Myocyte (in vitro differentiated cells): ENCODE data around the gene CASKIN1. TPM values are rescaled to one million over a fixed set of nuclear protein-coding genes. Genes with fewer than 3 reads are reported as not detected.

ENCODE experiments used
- DNase-seq: peaks from one replicate; pipeline ENCODE4 v3.0.0-alpha.2; 2012; ENCODE audit warnings: low read depth
- total RNA-seq: library from RNA; depleted of rRNA; stranded (reverse); fragments of >200 nt; gene quantifications from 2 replicates; pipeline ENCODE4 v1.2.3, GENCODE V29; 2014

CASKIN1 gene
- total RNA-seq, 1 donor from 2014 or later: 1.0 TPM

DNA sequence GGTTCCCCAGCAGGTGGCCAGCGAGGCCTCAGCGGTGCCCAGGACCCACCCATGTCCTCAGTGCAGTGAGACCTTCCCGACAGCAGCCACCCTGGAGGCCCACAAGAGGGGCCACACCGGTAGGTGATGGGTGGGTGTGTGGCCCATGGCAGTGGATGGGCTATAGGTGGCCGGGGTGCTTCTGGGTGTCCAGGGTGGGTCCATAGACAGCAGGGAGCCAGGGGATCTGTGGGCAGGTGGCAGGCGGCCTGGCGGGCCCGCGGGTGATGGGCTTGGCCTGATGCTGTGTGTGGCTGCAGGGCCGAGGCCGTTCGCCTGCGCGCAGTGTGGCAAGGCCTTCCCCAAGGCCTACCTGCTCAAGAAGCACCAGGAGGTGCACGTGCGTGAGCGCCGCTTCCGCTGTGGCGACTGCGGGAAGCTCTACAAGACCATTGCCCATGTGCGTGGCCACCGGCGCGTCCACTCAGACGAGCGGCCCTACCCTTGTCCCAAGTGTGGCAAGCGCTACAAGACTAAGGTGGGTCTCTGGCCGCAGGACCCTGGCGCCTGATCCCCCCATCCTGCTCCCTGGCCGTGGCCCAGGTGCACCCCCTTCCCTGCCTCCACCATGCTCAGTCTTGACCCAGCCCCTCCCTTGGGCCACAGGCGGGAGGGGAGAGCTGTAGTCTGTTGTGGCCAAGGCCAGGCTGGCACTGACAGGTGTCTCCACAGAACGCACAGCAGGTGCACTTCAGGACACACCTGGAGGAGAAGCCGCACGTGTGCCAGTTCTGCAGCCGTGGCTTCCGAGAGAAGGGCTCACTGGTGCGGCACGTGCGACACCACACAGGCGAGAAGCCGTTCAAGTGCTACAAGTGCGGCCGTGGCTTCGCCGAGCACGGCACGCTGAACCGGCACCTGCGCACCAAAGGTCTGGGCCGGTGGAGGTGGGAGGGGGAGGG lies 37.7 kb upstream of the CASKIN1 start:
- DNase-seq: no peak

DNA sequence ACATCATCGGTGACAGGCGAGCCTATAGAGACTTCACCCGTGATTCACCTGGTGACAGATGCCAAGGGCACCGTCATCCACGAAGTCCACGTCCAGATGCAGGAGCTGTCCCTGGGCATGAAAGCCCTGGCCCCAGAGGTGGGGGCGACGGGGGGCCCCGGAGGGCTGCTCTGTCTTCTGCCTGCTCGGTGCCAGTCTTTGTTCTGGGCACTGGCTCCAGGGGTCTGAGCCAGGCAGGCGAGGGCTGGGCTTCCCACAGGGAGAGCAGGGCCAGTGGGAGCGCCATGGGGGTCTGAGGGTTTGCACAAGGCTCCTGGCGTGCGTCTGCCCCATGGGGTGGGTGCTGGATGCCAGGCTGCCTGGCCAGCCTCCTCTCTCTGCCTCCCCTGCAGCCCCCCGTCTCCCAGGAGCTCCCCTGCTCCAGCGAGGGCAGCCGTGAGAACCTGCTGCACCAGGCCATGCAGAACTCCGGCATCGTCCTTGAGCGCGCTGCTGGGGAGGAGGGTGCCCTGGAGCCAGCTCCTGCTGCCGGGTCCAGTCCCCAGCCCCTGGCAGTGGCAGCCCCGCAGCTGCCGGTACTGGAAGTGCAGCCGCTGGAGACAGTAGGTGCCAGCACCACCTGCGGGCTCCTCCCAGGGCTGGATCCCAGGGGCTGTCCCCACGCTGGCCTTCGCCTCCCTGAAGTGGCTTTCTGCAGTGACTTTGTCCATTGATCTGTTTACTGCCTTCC lies 36.8 kb upstream of the CASKIN1 start:
- no peak for DNase-seq

DNA sequence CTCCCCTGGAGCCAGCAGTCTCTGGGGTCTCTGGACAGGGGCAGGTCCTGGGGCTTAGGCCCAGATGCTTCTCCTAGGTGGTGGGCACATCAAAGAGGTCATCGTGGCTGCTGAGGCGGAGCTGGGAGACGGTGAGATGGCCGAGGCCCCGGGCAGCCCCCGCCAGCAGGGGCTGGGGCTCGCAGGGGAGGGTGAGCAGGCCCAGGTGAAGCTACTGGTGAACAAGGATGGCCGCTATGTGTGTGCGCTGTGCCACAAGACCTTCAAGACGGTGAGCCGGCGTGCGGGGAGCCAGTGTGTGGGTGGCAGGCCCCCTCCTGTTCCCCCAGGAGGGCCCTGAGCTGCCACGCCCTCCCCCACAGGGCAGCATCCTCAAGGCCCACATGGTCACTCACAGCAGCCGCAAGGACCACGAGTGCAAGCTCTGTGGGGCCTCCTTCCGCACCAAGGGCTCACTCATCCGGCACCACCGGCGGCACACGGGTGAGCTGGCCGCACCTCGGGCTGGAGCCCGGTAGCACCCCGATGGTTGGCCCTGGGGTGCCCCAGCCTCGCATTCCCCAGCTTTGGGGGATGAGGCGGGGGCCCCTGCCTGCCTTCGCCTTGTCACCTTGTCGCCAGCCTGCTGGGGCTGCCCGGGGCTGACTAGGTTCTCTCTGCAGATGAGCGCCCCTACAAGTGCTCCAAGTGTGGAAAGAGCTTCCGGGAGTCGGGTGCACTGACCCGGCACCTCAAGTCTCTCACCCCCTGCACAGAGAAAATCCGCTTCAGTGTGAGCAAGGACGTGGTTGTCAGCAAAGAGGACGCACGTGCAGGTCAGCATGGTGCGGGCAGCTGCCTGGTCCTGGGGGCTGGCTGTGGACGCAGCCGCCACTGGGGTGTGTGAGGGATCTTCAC lies 35.9 kb upstream of the CASKIN1 start:
- DNase-seq: no peak

DNA sequence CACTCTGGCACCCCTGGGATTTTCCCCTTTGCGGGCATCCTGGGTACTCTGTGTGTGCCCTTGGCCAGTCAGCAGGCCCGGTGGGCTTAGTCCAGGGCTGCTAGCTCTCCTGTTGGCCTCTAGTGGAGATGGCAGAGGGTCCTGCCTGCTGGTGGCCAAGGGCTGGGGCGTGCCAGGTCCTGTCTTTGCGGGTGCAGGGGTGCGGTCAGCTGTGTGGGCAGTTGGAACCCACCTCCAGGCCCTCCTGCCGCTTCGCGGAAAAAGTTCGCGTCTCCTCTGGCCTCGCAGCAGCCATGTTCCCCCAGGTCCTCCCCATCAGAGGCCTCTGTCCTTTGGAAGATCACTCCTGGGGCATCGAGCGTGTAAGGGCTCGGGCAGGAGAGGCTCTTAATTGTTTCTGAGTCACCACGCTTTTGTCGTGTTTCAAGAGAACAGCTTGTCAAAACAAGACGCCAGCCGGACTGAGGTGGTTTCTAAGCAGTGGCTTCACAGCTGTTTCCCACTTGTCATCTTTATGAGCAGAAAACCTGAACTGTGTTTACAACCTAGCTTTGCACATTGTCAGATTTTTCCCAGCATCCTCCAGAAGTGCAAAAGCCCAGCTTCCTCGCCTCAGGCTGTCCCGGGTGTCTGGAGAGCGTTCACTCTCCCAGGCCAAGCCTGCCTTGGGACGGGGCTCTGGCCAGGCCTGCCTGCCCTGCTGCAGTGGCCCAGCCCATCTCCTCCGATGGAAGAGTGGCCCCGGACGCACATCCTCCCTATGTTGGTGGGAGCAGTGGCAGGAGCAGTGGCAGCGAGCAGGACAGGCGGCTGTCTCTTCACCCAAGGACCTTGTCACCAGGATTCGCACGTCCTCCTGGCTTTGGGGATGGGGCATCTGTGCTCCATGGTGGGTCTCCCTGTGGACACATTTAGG lies 34.9 kb upstream of the CASKIN1 start:
- DNase-seq: peak; percentile 94

DNA sequence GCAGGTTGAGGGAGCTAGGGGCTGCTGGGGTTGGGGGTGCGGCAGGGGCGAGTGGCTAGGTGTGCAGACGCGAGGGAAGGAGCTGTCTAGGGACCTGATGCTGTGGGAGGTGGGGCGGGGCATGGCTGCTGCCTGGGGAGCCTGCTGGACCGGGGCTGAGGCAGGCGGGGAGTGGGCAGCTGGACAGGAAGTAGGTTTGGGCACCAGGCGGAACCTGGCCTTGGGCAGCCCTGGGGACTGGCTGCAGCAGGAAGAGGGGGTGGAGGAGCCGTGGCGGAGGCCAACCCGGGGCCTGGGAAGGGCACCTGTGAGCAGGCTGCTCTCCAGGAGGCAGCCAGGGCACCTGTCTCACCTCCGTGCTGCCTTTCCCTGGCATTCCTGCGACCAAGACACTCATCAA lies 34.0 kb upstream of the CASKIN1 start:
- no peak for DNase-seq

DNA sequence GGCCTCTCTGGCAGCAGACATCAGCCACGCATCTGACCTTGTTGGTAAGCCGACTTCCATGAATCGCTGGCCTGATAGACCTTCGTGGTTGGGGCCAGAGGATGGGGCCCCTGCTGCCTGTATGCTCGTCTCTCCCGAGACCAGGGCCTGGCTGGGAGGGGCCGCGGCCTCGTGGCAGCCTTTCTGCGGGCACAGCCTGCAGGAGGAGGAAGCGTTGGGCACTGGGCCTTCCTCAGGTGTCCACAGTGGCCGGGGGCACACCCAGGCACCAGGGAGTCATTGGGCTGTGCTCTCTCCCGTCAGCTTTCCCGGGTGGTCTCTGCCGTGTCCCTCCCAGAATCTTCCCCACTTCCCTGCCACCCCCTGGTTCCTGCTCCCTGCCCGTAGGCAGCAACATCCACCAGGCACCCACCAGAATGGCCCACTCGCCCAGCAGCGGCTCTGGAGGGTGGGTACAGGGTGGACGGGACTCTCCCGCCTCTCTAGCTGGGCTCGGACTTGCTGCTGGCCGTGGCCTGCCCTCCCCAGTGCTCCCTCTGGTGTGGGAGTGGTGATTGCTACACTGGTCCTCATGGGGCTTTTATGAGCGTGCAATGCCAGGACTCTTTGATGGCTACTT lies 33.3 kb upstream of the CASKIN1 start:
- no peak for DNase-seq

DNA sequence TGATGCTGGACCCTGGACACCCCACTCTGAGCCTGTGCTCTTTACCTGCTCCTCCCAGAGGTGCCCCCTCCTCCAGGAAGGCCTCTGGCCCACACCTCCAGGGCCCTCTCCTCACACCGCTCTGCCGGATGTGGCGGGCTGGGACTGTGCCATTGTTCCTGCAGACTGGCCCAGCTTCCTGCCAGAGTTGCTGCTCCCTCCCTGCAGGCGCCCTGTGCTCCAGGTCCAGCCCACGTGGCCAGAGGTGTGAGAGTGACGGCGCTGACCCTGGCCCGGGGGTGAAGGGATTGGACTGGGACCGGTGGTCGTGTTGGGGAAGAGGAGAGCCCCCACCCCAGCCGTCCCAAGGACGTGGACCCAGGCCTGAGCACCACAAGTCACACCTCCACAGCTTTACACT lies 32.7 kb upstream of the CASKIN1 start:
- DNase-seq: no peak

DNA sequence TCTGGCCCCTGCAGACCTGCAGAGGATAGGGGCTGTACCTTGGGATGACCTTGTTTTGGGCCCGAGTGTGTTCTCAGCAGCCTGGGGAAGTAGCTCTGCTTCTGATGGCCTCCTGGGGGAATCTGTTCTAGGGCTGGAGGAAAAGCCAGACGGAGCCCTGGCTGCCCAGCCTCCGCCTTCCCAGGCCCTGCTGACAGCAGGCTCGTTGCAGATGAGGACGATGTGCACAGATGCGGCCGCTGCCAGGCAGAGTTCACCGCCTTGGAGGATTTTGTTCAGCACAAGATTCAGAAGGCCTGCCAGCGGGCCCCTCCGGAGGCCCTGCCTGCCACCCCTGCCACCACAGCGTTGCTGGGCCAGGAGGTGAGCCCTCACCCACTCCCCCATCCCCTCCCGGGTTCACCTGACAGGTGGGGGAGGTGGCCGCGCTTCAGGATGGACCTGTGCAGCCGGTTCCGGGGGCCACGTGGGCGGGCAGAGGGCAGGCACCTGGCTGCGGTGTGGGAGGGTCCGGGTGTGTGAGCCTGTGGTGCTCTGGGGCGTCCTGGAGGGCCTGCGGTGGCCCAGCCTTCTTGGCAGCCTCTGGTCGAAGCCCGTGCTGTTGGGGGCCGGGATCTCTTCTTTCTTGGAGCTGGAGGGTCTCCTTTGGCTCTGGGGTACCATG lies 31.9 kb upstream of the CASKIN1 start:
- no peak for DNase-seq

DNA sequence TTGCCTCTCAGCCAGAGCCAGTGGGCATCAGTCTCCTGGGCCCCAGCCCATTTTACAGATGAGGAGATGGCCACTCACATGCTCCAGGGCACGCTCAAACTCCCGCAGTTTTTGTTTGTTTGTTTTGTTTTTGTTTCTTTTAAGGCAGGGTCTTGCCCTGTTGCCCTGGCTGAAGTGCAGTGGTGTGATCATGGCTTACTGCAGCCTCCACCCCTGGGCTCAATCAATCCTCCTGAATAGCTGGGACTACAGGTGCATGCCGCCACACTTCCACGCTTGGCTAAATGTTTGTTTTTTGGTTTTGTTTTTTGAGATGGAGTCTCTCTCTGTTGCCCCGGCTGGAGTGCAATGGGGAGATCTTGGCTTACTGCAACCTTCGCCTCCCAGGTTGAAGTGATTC lies 30.5 kb upstream of the CASKIN1 start:
- DNase-seq: no peak

DNA sequence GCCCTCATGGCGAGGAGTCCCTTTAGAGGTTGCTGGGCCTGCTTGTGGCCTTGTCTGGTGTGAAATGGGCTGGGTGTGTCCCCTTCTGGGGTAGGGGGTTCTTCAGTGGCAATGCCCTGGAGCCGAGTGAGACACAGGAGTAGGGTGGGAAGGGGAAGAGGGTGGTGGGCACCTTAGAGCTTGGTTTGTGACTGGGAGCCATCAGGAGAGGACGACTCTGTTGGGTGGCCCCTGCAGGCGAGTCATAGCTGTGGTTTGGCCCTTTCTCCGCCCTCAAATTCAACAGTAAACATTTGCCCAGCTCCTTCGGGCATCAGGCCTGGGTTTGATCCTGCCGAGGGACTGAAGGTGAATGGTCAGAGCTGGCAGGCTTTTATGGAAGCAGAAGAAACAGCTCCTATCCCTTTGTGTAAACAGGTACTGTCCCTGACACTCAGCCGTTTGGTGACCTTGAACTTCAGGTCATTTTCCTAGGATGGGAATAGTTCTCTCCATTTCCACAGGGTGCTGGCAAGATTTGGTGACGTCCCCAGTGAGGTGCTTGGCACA lies 29.9 kb upstream of the CASKIN1 start:
- DNase-seq: peak; percentile 53

DNA sequence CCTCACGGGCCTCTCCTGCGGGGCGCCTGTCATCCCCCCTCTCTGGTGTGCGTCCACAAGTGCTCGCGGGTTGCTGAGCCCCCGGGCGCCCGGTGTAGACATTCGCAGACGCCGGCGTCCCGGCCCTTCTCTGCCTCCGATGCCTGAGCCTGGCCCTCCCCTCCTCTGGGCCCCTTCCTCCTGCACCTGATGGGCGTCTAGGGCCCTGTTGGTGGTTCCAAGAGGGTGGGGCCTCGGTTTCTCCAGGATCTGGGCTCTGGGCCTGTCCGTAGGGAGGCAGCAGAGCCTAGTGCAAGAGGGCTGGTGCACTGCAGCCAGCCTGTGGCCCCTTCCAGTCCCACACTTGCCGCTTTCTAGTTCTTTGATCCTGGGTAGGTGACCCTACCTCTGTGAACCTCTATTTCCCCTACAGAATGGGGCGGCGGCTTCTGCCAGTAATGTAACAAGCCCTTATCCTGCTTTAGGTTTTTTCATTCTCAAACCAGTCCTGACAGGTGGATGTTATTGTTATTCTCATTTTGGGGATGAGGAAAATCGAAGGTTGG lies 27.6 kb upstream of the CASKIN1 start:
- DNase-seq: peak; percentile 42

DNA sequence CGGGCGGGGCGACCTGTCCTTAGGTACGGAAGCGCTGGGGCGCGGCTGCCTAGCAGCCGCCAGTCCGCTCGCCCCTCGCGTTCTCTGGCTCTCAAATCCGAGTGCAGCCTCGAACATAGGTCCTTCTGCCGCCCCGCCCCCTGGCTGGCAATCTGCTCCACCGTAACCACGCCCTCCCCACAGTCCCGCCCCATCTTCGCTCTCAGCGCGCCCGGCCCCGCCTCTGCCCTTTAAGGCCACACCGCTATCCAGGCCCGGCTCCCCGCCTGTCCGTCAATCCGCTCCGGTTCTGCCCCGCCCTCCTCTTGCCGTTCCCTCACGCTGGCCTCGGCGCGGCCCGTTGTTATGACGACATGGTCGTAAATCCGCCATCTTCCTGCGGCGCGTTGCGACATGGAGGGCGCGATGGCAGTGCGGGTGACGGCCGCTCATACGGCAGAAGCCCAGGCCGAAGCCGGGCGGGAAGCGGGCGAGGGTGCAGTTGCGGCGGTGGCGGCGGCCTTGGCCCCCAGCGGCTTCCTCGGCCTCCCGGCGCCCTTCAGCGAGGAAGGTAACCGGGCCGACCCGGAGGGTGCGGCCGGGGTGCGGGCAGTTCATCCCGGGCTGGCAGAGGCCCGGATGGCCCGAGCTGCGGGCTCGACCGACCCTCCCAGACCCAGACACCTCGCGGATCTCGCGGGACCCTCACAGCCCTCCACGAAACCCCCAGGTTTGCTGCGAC lies 27.0 kb upstream of the CASKIN1 start, which contains the start of gene E4F1:
Gene E4F1, plus strand, starts transcription at position 371 of the 721 bp plus-strand sequence. Its CDS starts 23 bp downstream, at position 394.
- DNase-seq: peak; percentile 100

DNA sequence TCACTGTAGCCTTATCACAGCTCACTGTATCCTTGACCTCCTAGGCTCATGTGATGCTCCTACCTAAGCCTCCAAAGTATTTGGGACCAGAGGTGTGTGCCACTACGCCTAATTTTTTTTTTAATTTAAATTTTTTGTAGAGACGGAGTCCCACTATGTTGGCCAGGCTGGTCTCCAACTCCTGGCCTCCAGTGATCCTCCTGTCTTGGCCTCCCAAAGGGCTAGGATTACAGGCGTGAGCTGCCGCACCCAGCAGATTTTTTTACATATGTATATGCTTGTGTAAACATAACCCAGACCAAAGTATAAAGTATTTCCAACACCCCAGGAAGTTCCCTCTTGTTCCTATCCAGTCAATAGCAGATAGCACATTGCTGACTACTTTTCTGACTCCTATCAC lies 19.9 kb upstream of the CASKIN1 start:
- DNase-seq: no peak

DNA sequence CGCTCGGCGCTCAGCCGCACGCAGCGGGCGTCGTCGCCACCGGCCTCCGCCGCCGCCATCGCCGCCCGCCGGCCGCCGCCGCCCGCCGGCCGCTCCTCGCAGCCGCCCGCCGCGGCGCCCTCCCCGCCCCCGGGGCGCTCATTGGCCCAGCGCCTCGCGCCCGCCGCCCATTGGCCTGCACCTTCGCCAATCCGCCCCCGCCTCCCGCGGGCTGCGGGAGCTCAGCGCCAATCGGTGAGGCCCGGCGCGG lies 18.2 kb upstream of the CASKIN1 start, which contains the start of gene PGP:
Gene PGP, minus strand, starts transcription at position 122 of the 250 bp plus-strand sequence. Its CDS starts 63 bp downstream, at position 59.
- no peak for DNase-seq

DNA sequence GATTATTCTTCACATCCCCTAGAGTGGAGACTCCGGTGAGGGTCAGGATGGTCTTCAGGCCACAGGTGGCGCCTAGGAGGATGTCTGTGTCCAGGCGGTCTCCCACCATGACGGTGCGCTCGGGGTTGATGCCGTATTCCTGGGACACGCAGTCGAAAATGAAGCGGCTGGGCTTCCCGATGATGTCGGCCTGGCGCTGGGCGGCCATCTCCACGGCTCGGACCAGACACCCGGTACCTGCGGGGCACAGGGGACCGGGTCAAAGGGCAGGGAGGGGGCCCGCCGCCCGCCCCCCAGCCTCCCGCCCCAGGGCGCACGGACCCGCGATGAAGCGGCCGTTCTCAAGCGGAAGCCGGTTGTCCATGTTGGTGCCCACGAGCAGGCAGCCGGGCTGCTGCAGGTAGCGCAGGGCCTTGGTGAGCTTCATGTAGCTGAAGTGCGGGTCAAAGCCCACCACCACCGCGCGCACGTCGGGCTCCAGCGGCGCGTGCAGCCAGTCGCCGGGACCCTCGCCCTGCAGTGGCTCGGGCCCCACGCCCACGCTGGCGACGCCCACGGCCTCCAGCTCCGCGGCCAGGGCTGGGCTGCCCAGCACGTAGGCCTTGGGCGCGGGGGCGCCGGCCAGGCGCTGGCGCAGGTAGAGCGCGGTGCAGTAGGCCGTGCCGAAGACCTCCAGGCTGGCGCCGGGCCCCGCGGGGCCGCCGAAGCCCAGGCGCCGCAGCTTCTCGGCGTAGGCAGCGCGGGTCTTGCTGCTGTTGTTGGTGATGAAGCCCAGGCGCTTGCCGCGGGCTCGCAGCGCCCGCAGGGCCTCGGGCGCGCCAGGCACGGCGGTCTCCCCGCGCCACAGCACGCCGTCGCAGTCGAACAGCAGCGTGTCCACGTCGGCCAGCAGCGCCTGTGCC lies 17.7 kb upstream of the CASKIN1 start:
- DNase-seq: no peak

DNA sequence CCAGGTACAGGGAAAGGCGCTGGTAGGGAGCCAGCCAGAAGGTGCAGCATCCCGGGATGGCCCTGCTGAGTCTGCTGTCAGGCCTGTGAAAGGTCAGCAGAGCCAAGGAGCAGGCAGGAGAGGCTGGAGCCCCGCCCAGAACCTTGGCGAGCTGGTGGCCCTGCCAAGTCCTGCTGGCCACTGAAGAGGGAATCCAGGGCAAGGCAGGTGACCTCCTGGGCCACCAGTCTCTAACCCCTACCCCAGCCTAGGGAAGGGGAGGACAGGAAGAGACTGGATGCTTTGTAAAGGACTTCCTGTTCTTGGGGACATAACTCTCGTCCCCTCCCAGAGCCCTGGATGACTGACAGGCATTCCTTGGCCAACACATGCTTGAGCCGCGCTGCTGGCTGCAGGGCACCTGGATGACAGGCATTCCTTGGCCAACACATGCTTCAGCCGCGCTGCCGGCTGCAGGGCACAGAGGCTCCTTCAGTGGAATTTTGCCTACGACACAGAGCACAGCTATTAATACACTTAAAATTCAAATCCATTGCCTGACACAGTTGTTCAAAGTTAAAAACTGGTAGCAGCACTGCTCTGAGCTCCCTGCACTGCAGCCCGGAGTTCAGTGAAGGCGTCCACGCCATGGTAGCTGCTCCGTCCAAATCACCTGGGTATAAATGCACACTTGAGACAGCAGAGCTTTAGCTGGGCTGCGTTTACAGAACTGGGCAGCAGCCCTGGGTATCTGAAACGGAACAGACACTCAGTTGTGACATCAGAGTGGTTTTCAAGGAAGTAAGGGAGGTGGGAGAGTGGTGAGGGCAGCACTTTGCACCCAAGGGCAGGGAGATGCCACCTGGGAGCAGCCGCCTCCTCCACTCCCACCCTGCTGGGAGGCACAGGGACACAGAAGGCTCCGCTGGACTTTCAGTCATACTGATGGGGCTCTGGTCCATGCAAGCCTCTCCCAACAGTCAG lies 16.2 kb upstream of the CASKIN1 start:
- DNase-seq: peak; percentile 85
